Measurements from ENCODE around the gene TMEM131.
"Not testable (repeated sequence)": the region's sequence is repeated elsewhere in the genome, so short reads cannot be mapped to it uniquely, and the experiment has no call there.

The TMEM131 gene

DNA sequence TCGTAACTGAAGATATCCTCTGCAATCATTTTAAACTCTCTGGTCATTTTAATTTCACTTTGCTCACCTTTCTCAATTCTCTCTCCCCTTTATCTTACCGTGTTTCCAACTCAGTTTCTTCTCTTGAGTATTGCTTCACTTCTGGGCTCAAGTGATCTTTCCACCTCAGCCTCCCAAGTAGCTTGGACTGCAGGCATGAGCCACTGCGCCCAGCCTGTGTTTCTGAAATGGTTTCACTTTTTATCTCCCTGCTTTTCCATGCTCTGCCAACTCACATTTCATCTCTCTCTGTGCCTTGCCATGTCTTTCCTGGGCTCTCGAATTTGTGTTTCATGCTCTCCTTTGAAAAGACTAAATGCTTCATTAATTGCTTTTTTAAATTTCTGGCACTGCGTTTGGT lies 30.5 kb upstream of the TMEM131 start:
- TF ChIP-seq, protein P1, sequence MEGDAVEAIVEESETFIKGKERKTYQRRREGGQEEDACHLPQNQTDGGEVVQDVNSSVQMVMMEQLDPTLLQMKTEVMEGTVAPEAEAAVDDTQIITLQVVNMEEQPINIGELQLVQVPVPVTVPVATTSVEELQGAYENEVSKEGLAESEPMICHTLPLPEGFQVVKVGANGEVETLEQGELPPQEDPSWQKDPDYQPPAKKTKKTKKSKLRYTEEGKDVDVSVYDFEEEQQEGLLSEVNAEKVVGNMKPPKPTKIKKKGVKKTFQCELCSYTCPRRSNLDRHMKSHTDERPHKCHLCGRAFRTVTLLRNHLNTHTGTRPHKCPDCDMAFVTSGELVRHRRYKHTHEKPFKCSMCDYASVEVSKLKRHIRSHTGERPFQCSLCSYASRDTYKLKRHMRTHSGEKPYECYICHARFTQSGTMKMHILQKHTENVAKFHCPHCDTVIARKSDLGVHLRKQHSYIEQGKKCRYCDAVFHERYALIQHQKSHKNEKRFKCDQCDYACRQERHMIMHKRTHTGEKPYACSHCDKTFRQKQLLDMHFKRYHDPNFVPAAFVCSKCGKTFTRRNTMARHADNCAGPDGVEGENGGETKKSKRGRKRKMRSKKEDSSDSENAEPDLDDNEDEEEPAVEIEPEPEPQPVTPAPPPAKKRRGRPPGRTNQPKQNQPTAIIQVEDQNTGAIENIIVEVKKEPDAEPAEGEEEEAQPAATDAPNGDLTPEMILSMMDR (IDR thresholded peaks at IDR 0.05; ENCODE audit: insufficient read depth, low read length, poor library complexity, severe bottlenecking): no peak
- Histone ChIP-seq H3K27me3 (replicated peaks; ENCODE audit: control insufficient read depth, insufficient read depth, low read length) (no peaks in the 10 kb centered on the region), H3K4me3 (replicated peaks; ENCODE audit: low read depth, low read length) (peak overlapping the region; percentile 33), H3K36me3 (ENCODE audit: control insufficient read depth, insufficient read depth, low read length) (no peaks in the 10 kb centered on the region)
- no peak for DNase-seq (ENCODE audit: extremely low read depth, insufficient read length)

DNA sequence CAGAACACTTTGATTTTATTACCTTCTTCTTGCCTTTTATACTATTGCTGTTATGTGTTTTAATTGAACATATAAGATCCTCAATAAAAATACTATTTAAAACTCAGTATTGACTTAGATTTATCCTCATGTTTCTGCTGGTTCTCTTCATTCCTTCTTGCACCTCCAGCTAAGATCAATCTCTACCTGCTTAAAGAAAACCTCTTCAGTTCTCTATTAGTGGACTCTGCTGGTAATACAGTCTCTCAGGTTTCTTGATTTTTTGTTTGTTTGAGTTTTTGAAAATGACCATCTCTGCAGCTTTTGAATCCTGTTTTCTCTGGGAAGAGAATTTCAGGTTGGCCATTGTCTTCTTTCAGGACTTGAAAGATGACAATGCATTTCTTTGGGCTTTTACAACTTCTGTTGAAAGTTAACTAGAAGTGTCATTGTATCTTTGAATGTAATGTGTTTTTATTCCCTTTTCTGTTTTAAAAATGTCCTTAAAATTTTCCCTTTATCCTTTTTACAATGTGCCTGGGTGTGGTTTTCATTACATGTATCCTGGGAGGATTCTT lies 29.8 kb upstream of the TMEM131 start:
- no peaks in the 10 kb centered on the region for H3K36me3 ChIP-seq (ENCODE audit: control insufficient read depth, insufficient read depth, low read length)
- no peak for DNase-seq (ENCODE audit: extremely low read depth, insufficient read length)
- TF ChIP-seq, protein P1 (IDR thresholded peaks at IDR 0.05; ENCODE audit: insufficient read depth, low read length, poor library complexity, severe bottlenecking): peak; percentile 9
- H3K27me3 ChIP-seq (replicated peaks; ENCODE audit: control insufficient read depth, insufficient read depth, low read length): no peaks in the 10 kb centered on the region
- H3K4me3 ChIP-seq (replicated peaks; ENCODE audit: low read depth, low read length): no peak overlapping the region

GRCh38 chr2:98022067-98022466 lies 26.3 kb upstream of the TMEM131 start:
- H3K27me3 ChIP-seq (replicated peaks; ENCODE audit: control insufficient read depth, insufficient read depth, low read length); DNase-seq (ENCODE audit: extremely low read depth, insufficient read length); H3K36me3 ChIP-seq (ENCODE audit: control insufficient read depth, insufficient read depth, low read length); H3K4me3 ChIP-seq (replicated peaks; ENCODE audit: low read depth, low read length): not testable (repeated sequence)

DNA sequence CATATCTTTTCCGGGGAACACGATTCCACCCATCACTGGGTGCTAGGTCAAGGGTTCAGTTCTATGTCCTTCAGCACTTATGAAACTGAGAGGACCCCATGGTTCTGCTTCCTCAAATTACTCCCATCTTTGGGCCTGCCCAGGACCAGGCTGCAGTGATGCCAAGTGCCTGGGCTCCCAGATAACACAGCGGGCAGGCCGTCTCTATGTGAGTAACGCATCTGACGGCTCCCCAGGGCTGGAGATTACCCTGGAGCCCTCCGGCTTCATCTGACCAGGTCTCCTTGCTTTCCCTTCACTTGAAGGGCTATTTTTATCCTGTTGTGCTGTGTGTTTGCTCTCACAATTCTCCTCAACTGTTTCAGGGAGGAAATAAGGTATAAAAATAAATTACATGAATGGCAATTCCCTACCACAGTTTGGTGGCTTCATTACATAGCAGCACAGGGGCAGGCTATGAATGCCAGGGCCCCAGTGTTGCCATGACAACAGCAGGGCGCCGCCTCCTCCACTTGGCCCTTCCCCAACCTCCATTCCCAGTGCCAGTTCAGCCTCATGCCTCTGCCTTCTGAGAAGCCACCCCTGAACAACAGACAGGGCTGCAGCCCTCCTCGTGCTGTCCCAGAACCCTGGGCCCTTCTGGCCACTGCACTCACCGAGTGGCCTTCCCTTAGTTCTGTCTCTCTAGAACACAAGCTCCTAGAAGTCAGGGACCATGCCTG lies 25.4 kb upstream of the TMEM131 start:
- no peak for DNase-seq (ENCODE audit: extremely low read depth, insufficient read length)
- TF ChIP-seq, protein P1 (IDR thresholded peaks at IDR 0.05; ENCODE audit: insufficient read depth, low read length, poor library complexity, severe bottlenecking): no peak
- no peak overlapping the region for H3K4me3 ChIP-seq (replicated peaks; ENCODE audit: low read depth, low read length)

GRCh38 chr2:98020516-98020915 lies 24.8 kb upstream of the TMEM131 start:
- TF ChIP-seq, protein P1 (IDR thresholded peaks at IDR 0.05; ENCODE audit: insufficient read depth, low read length, poor library complexity, severe bottlenecking): no peak
- DNase-seq (ENCODE audit: extremely low read depth, insufficient read length): no peak
- H3K27me3 ChIP-seq (replicated peaks; ENCODE audit: control insufficient read depth, insufficient read depth, low read length): no peaks in the 10 kb centered on the region
- no peaks in the 10 kb centered on the region for H3K36me3 ChIP-seq (ENCODE audit: control insufficient read depth, insufficient read depth, low read length)
- no peak overlapping the region for H3K4me3 ChIP-seq (replicated peaks; ENCODE audit: low read depth, low read length)

More for the DNA sequence above, 25.4 kb upstream of the TMEM131 start:
- Histone ChIP-seq H3K27me3 (replicated peaks; ENCODE audit: control insufficient read depth, insufficient read depth, low read length) (no peaks in the 10 kb centered on the region), H3K36me3 (ENCODE audit: control insufficient read depth, insufficient read depth, low read length) (no peaks in the 10 kb centered on the region)

- no peak for DNase-seq (ENCODE audit: extremely low read depth, insufficient read length)
- H3K27me3 ChIP-seq (replicated peaks; ENCODE audit: control insufficient read depth, insufficient read depth, low read length): no peaks in the 10 kb centered on the region
- no peak overlapping the region for H3K4me3 ChIP-seq (replicated peaks; ENCODE audit: low read depth, low read length)
- H3K36me3 ChIP-seq (ENCODE audit: control insufficient read depth, insufficient read depth, low read length): no peaks in the 10 kb centered on the region
- TF ChIP-seq, protein P1 (IDR thresholded peaks at IDR 0.05; ENCODE audit: insufficient read depth, low read length, poor library complexity, severe bottlenecking): no peak
Observed at GRCh38 chr2:98016908-98017670, 21.3 kb upstream of the TMEM131 start.

All from GM06990 (cell line).